ENCODE data around the gene GMCL2.

Gene GMCL2

GRCh38 chr5:178223196-178223773 is 36.1 kb upstream of the GMCL2 start:
- DNase-seq (ENCODE audit: low read depth, low spot score): no peak
- in situ Hi-C loops (cut with HindIII; ENCODE audit: low sequenced_read_pairs): no loop called here

DNA sequence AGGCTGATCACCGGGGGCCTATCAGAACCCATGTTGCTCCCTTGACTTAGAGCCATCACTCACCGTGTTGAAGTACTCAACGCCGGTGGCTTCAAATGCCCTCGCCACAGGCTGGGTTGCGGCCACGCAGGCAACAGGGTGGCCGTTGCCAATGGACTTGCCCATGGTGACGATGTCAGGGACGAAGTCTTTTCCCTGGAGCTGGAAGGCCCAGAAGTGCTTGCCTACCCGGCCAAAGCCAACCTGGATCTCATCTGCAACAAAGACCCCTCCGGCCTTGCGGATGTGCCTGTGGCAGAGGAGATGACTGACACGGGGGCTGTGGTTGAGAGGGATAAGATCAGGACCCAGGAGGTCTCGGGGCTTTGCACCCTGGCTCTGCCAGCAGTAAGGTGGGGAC is 35.1 kb upstream of the GMCL2 start:
- no peak overlapping the region for H3K4me3 ChIP-seq (ENCODE audit: low read depth, low read length)
- TF ChIP-seq, protein P1, sequence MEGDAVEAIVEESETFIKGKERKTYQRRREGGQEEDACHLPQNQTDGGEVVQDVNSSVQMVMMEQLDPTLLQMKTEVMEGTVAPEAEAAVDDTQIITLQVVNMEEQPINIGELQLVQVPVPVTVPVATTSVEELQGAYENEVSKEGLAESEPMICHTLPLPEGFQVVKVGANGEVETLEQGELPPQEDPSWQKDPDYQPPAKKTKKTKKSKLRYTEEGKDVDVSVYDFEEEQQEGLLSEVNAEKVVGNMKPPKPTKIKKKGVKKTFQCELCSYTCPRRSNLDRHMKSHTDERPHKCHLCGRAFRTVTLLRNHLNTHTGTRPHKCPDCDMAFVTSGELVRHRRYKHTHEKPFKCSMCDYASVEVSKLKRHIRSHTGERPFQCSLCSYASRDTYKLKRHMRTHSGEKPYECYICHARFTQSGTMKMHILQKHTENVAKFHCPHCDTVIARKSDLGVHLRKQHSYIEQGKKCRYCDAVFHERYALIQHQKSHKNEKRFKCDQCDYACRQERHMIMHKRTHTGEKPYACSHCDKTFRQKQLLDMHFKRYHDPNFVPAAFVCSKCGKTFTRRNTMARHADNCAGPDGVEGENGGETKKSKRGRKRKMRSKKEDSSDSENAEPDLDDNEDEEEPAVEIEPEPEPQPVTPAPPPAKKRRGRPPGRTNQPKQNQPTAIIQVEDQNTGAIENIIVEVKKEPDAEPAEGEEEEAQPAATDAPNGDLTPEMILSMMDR (IDR thresholded peaks at IDR 0.05; ENCODE audit: low read depth, low read length): no peak
- DNase-seq (ENCODE audit: low read depth, low spot score): no peak
- in situ Hi-C loops (cut with HindIII; ENCODE audit: low sequenced_read_pairs): no loop called here

More at GRCh38 chr5:178223196-178223773, 36.1 kb upstream of the GMCL2 start:
- TF ChIP-seq, protein P1 (IDR thresholded peaks at IDR 0.05; ENCODE audit: low read depth, low read length): no peak
- no peak overlapping the region for H3K4me3 ChIP-seq (ENCODE audit: low read depth, low read length)

DNA sequence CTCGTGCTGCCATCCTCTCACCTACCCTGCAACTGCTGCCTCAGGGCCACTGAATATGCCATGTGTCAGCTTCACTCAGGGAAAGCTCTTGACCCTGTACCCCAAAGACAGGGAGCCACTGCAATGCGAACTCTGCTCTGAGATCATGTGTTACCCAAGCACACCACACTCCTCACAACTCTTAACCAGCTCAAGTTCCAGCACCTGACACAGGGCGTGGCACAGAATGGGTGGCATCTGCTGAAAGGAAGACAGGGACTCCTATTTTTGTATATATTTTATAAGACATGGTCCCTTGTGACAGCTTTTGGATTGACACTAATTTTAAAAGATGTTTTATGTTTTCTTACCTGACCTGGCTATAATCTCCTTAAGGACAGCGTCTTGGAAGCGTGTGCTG is 34.7 kb upstream of the GMCL2 start:
- DNase-seq (ENCODE audit: low read depth, low spot score): no peak
- in situ Hi-C loops (cut with HindIII; ENCODE audit: low sequenced_read_pairs): no loop called here
- H3K4me3 ChIP-seq (ENCODE audit: low read depth, low read length): no peak overlapping the region
- TF ChIP-seq, protein P1 (IDR thresholded peaks at IDR 0.05; ENCODE audit: low read depth, low read length): no peak

DNA sequence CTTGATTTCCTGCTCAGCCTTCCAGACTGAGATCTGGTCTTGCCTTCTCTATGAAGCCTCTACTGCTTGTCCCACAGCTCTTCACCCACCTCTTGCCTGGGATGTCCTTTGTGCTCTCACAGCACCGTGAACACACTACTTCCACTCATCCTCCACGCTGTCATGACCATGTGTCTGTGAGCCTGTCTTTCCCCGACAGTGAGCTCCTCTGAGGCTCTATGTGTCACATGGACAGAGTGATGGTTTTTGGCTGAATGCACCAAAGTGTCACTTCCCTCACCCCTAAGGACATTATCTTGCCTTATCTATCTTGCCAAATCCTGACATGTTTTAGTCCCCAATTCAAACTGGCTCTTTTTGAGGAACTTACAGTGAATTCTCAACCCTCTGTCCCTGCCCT is 34.1 kb upstream of the GMCL2 start:
- TF ChIP-seq, protein P1 (IDR thresholded peaks at IDR 0.05; ENCODE audit: low read depth, low read length): no peak
- in situ Hi-C loops (cut with HindIII; ENCODE audit: low sequenced_read_pairs): no loop called here
- no peak overlapping the region for H3K4me3 ChIP-seq (ENCODE audit: low read depth, low read length)
- no peak for DNase-seq (ENCODE audit: low read depth, low spot score)

DNA sequence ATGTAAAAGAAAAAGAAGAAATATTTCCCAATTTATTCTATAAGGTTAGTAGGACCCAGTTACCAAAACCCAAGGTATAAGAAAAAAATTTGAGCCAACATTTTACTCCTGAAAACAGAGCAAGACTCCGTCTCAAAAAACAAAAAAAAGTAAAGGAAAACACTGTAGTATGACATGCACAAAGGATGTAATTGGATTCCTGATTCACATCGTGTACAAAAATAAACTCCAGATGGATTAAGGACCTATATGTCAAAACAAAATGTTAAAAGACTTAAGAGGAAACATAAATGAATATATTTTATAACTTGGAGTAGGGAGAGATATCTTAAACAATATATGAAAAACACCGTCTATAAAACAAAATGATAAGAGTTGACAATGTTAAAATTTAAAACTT is 31.7 kb upstream of the GMCL2 start:
- TF ChIP-seq, protein P1 (IDR thresholded peaks at IDR 0.05; ENCODE audit: low read depth, low read length): no peak
- no peak overlapping the region for H3K4me3 ChIP-seq (ENCODE audit: low read depth, low read length)
- in situ Hi-C loops (cut with HindIII; ENCODE audit: low sequenced_read_pairs): no loop called here
- no peak for DNase-seq (ENCODE audit: low read depth, low spot score)

GRCh38 chr5:178218237-178218776 is 31.1 kb upstream of the GMCL2 start:
- no peak overlapping the region for H3K4me3 ChIP-seq (ENCODE audit: low read depth, low read length)
- in situ Hi-C loops (cut with HindIII; ENCODE audit: low sequenced_read_pairs): no loop called here
- DNase-seq (ENCODE audit: low read depth, low spot score): no peak
- TF ChIP-seq, protein P1 (IDR thresholded peaks at IDR 0.05; ENCODE audit: low read depth, low read length): no peak

All from astrocyte of the spinal cord (primary cell).